Cardiac septum (tissue), 1 donor: ENCODE results near the gene PCDHB15. TPM values are rescaled to one million over a fixed set of nuclear protein-coding genes. Genes with fewer than 3 reads are reported as not detected.
"Not testable (repeated sequence)": the region's sequence is repeated elsewhere in the genome, so short reads cannot be mapped to it uniquely, and the experiment has no call there.

ENCODE experiments used
- DNase-seq: peaks from one replicate; pipeline ENCODE4 v3.0.0-alpha.2; 2020; ENCODE audit warnings: low spot score
- intact Hi-C: fragments of 100-400 bp; cut with DNase I; formaldehyde crosslinking; loops from one replicate; pipeline ENCODE4 v1.14.0; 2022
- long read RNA-seq: library from polyadenylated mRNA; unstranded; transcript quantifications from one replicate; pipeline ENCODE4 v2.0.0, GENCODE V29; 2021
- total RNA-seq: library from RNA; stranded (reverse); fragmentation: NEBNext Ultra II Directional; extraction: Animal tissue kit (Norgen Biotek cat#: 25700); gene quantifications from one replicate; pipeline ENCODE4 v1.2.1, GENCODE V29; 2021
- donor health status: DM: no; HTN: no; CAD: no.

PCDHB15 gene
- total RNA-seq: 9.9 TPM
- long read RNA-seq, full-length matches to known transcripts: 20 of 21 reads
- long read RNA-seq, partial matches to known transcripts: 0 of 21 reads
- long read RNA-seq, other reads (novel, unspliced or antisense): 1 of 21 reads

GRCh38 chr5:141245250-141245717 lies at the start of gene PCDHB15:
Gene PCDHB15, plus strand, starts transcription at chr5:141245395. Its CDS starts 184 bp downstream, at chr5:141245579.
- DNase-seq: no peak
- intact Hi-C loops: loop anchor here (2.0 to 10.0 kb wide), 2 partner anchors 70 to 316 kb away; no protein-coding TSS in a partner anchor

GRCh38 chr5:141196363-141196762 lies 48.8 kb upstream of the PCDHB15 start:
- intact Hi-C loops: no loop called here
- DNase-seq: no peak

DNA sequence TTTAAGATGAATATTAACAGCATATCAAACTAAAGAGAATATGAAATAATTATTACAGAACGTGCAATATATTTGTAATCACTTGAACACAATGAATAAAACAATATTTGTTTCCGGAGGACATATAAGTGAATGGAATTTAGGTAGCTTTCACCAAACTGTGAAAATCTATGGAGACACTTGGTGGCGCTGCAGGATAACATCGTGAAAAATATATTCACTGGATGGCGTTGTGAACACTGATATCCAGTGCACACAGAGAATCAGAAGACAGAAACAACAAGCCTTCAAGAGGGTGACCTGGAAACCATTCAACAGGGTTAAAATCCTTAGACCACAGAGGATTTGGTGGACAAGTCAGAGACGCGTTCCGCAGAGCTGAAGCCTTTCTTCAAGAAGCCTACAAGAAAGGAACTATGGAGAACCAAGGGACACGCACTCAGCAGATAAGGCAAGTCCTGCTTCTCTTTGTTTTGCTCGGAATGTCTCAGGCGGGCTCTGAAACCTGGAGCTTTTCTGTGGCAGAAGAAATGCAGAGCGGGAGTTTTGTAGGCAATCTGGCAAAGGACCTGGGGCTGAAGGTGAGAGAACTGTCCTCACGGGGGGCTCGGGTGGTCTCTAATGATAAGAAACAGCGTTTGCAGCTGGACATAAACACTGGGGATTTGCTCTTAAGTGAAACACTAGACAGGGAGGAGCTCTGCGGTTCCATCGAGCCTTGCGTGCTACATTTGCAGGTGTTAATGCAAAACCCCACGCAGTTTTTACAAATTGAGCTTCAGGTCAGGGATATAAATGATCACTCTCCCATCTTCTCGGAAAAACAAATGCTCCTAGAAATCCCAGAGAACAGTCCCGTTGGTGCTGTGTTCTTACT lies 45.6 kb upstream of the PCDHB15 start, which contains the start of gene PCDHB11:
Gene PCDHB11 (plus strand): TSS at position 269 of the 877 bp plus-strand sequence. CDS start 148 bp downstream, at position 417.
- no peak for DNase-seq
- intact Hi-C loops: no loop called here

DNA sequence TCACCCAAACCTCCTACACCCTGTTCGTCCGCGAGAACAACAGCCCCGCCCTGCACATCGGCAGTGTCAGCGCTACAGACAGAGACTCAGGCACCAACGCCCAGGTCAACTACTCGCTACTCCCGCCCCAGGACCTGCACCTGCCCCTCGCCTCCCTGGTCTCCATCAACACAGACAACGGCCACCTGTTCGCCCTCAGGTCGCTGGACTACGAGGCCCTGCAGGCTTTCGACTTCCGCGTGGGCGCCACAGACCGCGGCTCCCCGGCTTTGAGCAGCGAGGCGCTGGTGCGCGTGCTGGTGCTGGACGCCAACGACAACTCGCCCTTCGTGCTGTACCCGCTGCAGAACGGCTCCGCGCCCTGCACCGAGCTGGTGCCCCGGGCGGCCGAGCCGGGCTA lies 44.1 kb upstream of the PCDHB15 start:
- DNase-seq, intact Hi-C loops: not testable (repeated sequence)

DNA sequence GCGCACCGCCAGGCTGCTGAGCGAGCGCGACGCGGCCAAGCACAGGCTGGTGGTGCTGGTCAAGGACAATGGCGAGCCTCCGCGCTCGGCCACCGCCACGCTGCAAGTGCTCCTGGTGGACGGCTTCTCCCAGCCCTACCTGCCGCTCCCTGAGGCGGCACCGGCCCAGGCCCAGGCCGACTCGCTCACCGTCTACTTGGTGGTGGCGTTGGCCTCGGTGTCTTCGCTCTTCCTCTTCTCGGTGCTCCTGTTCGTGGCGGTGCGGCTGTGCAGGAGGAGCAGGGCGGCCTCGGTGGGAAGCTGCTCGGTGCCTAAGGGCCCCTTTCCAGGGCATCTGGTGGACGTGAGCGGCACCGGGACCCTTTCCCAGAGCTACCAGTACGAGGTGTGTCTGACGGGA lies 43.5 kb upstream of the PCDHB15 start:
- intact Hi-C loops, DNase-seq: not testable (repeated sequence)

- intact Hi-C loops: no loop called here
- DNase-seq: no peak
Observed at GRCh38 chr5:141208478-141208877, 36.7 kb upstream of the PCDHB15 start, which contains the start of gene PCDHB12. Gene PCDHB12, plus strand, starts transcription at chr5:141208719. Its CDS starts 189 bp downstream, at chr5:141208908.

DNA sequence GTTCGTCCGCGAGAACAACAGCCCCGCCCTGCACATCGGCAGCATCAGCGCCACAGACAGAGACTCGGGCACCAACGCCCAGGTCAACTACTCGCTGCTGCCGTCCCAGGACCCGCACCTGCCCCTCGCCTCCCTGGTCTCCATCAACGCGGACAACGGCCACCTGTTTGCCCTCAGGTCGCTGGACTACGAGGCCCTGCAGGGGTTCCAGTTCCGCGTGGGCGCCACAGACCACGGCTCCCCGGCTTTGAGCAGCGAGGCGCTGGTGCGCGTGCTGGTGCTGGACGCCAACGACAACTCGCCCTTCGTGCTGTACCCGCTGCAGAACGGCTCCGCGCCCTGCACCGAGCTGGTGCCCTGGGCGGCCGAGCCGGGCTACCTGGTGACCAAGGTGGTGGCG lies 34.9 kb upstream of the PCDHB15 start:
- intact Hi-C loops, DNase-seq: not testable (repeated sequence)

DNA sequence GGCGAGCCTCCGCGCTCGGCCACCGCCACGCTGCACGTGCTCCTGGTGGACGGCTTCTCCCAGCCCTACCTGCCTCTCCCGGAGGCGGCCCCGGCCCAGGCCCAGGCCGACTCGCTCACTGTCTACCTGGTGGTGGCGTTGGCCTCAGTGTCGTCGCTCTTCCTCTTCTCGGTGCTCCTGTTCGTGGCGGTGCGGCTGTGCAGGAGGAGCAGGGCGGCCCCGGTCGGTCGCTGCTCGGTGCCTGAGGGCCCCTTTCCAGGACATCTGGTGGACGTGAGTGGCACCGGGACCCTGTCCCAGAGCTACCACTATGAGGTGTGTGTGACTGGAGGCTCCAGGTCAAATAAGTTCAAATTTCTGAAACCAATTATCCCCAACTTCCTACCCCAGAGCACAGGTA lies 34.3 kb upstream of the PCDHB15 start:
- intact Hi-C loops, DNase-seq: not testable (repeated sequence)

DNA sequence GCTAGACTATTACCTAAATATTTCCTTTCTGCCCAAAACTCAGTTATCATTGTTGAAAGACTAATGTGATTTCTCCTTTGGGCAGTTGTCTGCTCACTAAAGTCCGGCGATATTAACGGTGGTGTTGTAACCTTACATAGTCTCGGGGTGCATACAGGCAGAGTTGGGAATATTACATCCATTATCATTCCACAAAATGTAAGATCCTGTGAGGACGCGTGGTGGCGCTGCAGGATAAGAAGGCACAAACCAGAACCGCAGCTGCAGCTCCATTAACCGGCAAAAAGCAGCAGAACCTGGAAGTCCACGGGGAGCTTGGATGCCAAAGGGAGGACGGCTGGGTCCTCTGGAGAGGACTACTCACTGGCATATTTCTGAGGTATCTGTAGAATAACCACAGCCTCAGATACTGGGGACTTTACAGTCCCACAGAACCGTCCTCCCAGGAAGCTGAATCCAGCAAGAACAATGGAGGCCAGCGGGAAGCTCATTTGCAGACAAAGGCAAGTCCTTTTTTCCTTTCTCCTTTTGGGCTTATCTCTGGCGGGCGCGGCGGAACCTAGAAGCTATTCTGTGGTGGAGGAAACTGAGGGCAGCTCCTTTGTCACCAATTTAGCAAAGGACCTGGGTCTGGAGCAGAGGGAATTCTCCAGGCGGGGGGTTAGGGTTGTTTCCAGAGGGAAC lies 31.4 kb upstream of the PCDHB15 start, which contains the start of gene PCDHB13:
Gene PCDHB13 (plus strand): TSS at position 264 of the 684 bp plus-strand sequence. CDS start 205 bp downstream, at position 469.
- DNase-seq, intact Hi-C loops: not testable (repeated sequence)

GRCh38 chr5:141214583-141214982 lies 30.6 kb upstream of the PCDHB15 start:
- DNase-seq, intact Hi-C loops: not testable (repeated sequence)

DNA sequence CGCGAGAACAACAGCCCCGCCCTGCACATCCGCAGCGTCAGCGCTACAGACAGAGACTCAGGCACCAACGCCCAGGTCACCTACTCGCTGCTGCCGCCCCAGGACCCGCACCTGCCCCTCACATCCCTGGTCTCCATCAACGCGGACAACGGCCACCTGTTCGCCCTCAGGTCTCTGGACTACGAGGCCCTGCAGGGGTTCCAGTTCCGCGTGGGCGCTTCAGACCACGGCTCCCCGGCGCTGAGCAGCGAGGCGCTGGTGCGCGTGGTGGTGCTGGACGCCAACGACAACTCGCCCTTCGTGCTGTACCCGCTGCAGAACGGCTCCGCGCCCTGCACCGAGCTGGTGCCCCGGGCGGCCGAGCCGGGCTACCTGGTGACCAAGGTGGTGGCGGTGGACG lies 29.7 kb upstream of the PCDHB15 start:
- intact Hi-C loops: not testable (repeated sequence)

GRCh38 chr5:141216035-141216434 lies 29.2 kb upstream of the PCDHB15 start:
- DNase-seq, intact Hi-C loops: not testable (repeated sequence)

More for the DNA sequence above, 29.7 kb upstream of the PCDHB15 start:
- DNase-seq: not testable (repeated sequence)

GRCh38 chr5:141223112-141223783 lies 21.9 kb upstream of the PCDHB15 start, which contains the start of gene PCDHB14:
Gene PCDHB14, plus strand, starts transcription at chr5:141223343. Its CDS starts 163 bp downstream, at chr5:141223506.
- no peak for DNase-seq
- intact Hi-C loops: no loop called here

- intact Hi-C loops: not testable (repeated sequence)
Observed at GRCh38 chr5:141224844-141225243, 20.4 kb upstream of the PCDHB15 start.

GRCh38 chr5:141225421-141225820 lies 19.8 kb upstream of the PCDHB15 start:
- DNase-seq, intact Hi-C loops: not testable (repeated sequence)

More at GRCh38 chr5:141224844-141225243, 20.4 kb upstream of the PCDHB15 start:
- DNase-seq: not testable (repeated sequence)

DNA sequence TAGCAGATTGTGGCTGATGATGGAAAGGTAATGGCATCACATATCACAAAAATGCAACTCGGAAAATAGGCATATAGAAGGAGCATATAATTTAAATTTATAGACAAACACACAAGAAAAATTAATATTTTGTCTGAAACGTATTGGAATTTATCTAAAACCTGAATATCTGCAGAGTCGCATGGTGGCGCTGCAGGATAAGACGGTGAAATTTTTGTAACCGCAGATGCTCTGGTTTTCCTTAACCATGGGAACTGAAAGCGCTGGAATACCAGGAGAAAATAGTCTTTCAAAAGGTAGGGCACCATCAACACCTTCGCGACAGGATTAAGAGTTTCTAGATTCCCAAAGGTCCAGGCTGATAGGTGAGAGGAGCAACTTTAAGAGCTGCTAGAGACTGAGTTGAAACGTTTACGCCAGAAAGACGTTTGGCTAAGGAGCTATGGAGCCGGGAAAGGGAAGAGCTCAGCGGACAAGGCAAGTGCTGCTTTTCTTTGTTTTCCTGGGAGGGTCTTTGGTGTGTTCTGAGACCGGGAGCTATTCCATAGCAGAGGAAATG lies 11.0 kb upstream of the PCDHB15 start:
- no peak for DNase-seq
- intact Hi-C loops: no loop called here

DNA sequence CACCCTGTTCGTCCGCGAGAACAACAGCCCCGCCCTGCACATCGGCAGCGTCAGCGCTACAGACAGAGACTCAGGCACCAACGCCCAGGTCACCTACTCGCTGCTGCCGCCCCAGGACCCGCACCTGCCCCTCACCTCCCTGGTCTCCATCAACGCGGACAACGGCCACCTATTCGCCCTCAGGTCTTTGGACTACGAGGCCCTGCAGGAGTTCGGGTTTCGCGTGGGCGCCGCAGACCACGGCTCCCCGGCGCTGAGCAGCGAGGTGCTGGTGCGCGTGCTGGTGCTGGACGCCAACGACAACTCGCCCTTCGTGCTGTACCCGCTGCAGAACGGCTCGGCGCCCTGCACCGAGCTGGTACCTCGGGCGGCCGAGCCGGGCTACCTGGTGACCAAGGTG lies 9.3 kb upstream of the PCDHB15 start:
- intact Hi-C loops: not testable (repeated sequence)

GRCh38 chr5:141236516-141237313 lies 8.5 kb upstream of the PCDHB15 start:
- intact Hi-C loops: no loop called here
- no peak for DNase-seq

More for the DNA sequence above, 9.3 kb upstream of the PCDHB15 start:
- not testable (repeated sequence) for DNase-seq
